K562 (cell line): ENCODE data around the gene ZFAND3. TPM values are rescaled to one million over a fixed set of nuclear protein-coding genes. Genes with fewer than 3 reads are reported as not detected.

ENCODE experiments used
- ATAC-seq: fragments of 200-7000 bp; cut with Tn5 transposase; 3 replicates; pipeline ENCODE4 v1.9.1; 2020; ENCODE audit warnings: moderate library complexity
- BruUV-seq: library from RNA; stranded (reverse); fragments of 400-500 nt; replicated peaks from 2 replicates; lab custom pipeline; 2021; lab: Mats Ljungman, UMichigan
- CTCF ChIA-PET: fragments of 300-600 bp; formaldehyde crosslinking; extraction: SDS; loops from one replicate; lab custom pipeline; 2021; ENCODE audit warnings: low intra/inter-chr PET ratio; lab: Yijun Ruan, JAX
- POLR2A ChIA-PET: fragments of 300-600, 350-650 bp; sonication (Branson Sonifier 250); formaldehyde crosslinking; extraction: SDS; loops from one replicate; lab custom pipeline; 2021; ENCODE audit warnings: antibody characterized with exemption, inconsistent platforms; lab: Yijun Ruan, JAX
- DNase-seq, 4 experiments: peaks; one replicate each; pipeline versions ENCODE4 v3.0.0 to v3.0.0-alpha.2; 2011 to 2018; ENCODE audit warnings: low spot score in 3 of 4, mixed read lengths in 3 of 4; ENCODE audit errors: extremely low read depth in 1 of 4
- FAIRE-seq: peaks from 2 replicates; lab custom pipeline; 2011; peaks lifted over from hg19 to GRCh38; lab: Jason Lieb, UNC
- H2AFZ ChIP-seq: 2 replicates; pipeline ENCODE4 v1.6.0; 2011; ENCODE audit warnings: low read depth, low read length, control low read depth, inconsistent platforms
- H3K27ac ChIP-seq: fragments of 200-600 bp; 3 replicates; pipeline ENCODE4 v1.8.0; 2011; ENCODE audit warnings: low read depth, mild to moderate bottlenecking, control low read depth, inconsistent platforms, low read length, moderate library complexity, mixed read lengths; ENCODE audit errors: extremely low read depth
- H3K27me3 ChIP-seq, 2 experiments: fragments of 300-600 bp in 1 of 2; 2 replicates in 1 of 2; 3 replicates in 1 of 2; pipeline versions ENCODE4 v1.6.0 to v1.8.0; 2011; ENCODE audit warnings: inconsistent platforms in 2 of 2, low read length in 2 of 2, mild to moderate bottlenecking in 1 of 2, mixed read lengths in 1 of 2, moderate library complexity in 1 of 2; ENCODE audit not compliant: control insufficient read depth in 2 of 2, insufficient read depth in 2 of 2
- H3K36me3 ChIP-seq: fragments of 300-600 bp; 3 replicates; pipeline ENCODE4 v1.8.0; 2011; ENCODE audit warnings: mild to moderate bottlenecking, low read length, inconsistent platforms; ENCODE audit not compliant: control insufficient read depth, insufficient read depth
- H3K4me1 ChIP-seq, 2 experiments: fragments of 200-600 bp in 1 of 2; replicated peaks in 1 of 2; 2 replicates in 1 of 2; 3 replicates in 1 of 2; pipeline versions ENCODE4 v1.5.1 to v1.8.0; 2011; ENCODE audit warnings: inconsistent platforms in 2 of 2, low read length in 2 of 2, mild to moderate bottlenecking in 1 of 2, mixed read lengths in 1 of 2, moderate library complexity in 1 of 2; ENCODE audit not compliant: control insufficient read depth in 2 of 2, insufficient read depth in 2 of 2
- H3K4me2 ChIP-seq: 2 replicates; pipeline ENCODE4 v1.6.1; 2011; ENCODE audit warnings: low read length, control low read depth, inconsistent platforms, mixed read lengths; ENCODE audit not compliant: insufficient read depth
- H3K4me3 ChIP-seq: fragments of 200-600 bp; sonication (generic), shearing (Covaris generic); 2 replicates; pipeline ENCODE4 v1.5.1; 2016; ENCODE audit warnings: control low read depth, inconsistent platforms
- H3K79me2 ChIP-seq: fragments of 200-600 bp; 3 replicates; pipeline ENCODE4 v1.8.0; 2011; ENCODE audit warnings: low read length, inconsistent platforms; ENCODE audit not compliant: control insufficient read depth, insufficient read depth
- H3K9ac ChIP-seq, 2 experiments: 2 replicates each; pipeline versions ENCODE4 v1.6.0 to v1.6.1; 2011; ENCODE audit warnings: low read depth in 2 of 2, low read length in 2 of 2, control low read depth in 1 of 2, inconsistent platforms in 1 of 2, mild to moderate bottlenecking in 1 of 2, mixed read lengths in 1 of 2; ENCODE audit not compliant: insufficient read depth in 1 of 2
- H3K9me1 ChIP-seq: one replicate; pipeline ENCODE4 v1.6.0; 2011; ENCODE audit warnings: inconsistent platforms, mild to moderate bottlenecking, low read length, moderate library complexity; ENCODE audit not compliant: control insufficient read depth, insufficient read depth
- H3K9me3 ChIP-seq: replicated peaks from 2 replicates; pipeline ENCODE4 v1.5.1; 2011; ENCODE audit warnings: low read depth, low read length, inconsistent platforms; ENCODE audit not compliant: control insufficient read depth, insufficient read depth
- H4K20me1 ChIP-seq: replicated peaks from 2 replicates; pipeline ENCODE4 v1.6.1; 2011; ENCODE audit warnings: low read length, inconsistent platforms, mixed read lengths; ENCODE audit not compliant: control insufficient read depth, insufficient read depth
- HMGN3 ChIP-seq: IDR thresholded peaks from 2 replicates; pipeline ENCODE4 v1.6.1; 2011; ENCODE audit warnings: borderline replicate concordance, low read depth, mild to moderate bottlenecking, mixed read lengths, low read length; ENCODE audit not compliant: insufficient read length; ENCODE audit errors: extremely low read depth
- MAFF ChIP-seq: IDR thresholded peaks from 2 replicates; pipeline ENCODE4 v1.6.1; 2012; ENCODE audit warnings: low read length, improper control_type of control experiment
- NBN ChIP-seq: fragments of 450-650 bp; IDR thresholded peaks from 2 replicates; pipeline ENCODE4 v1.6.1; 2016; ENCODE audit warnings: low read depth, mild to moderate bottlenecking
- NR2C1 ChIP-seq, 2 experiments: fragments of 450-650 bp; IDR thresholded peaks; 2 replicates each; pipeline ENCODE4 v1.6.1; 2017; ENCODE audit warnings: mild to moderate bottlenecking in 2 of 2, antibody characterized with exemption in 1 of 2, inconsistent platforms in 1 of 2, missing compliant biosample characterization in 1 of 2, missing genetic modification characterization in 1 of 2
- PHF21A ChIP-seq: fragments of 450-650 bp; IDR thresholded peaks from 2 replicates; pipeline ENCODE4 v1.6.1; 2017; ENCODE audit warnings: low read depth, borderline replicate concordance
- PREB ChIP-seq: sonication (generic); formaldehyde crosslinking; IDR thresholded peaks from 2 replicates; pipeline ENCODE4 v1.8.1; 2023; ENCODE audit warnings: mild to moderate bottlenecking, missing genetic modification reagents
- STAG1 ChIP-seq: sonication (generic); formaldehyde crosslinking; IDR thresholded peaks from 2 replicates; pipeline ENCODE4 v1.5.0; 2020; ENCODE audit warnings: missing genetic modification reagents, borderline replicate concordance
- ZBED1 ChIP-seq: IDR thresholded peaks from 2 replicates; pipeline ENCODE4 v1.6.1; 2014
- ZNF239 ChIP-seq: fragments of 250-450 bp; sonication (Bioruptor Pico); IDR thresholded peaks from 2 replicates; pipeline ENCODE4 v1.4.0; 2020; ENCODE audit warnings: mild to moderate bottlenecking
- ZNF277 ChIP-seq: fragments of 250-450 bp; sonication (Bioruptor Pico); IDR thresholded peaks from 2 replicates; pipeline ENCODE4 v1.8.0; 2022; ENCODE audit warnings: inconsistent platforms, mild to moderate bottlenecking, moderate library complexity, borderline replicate concordance
- ZNF41 ChIP-seq: fragments of 250-450 bp; sonication (Bioruptor Pico); conservative IDR thresholded peaks from 2 replicates; pipeline ENCODE4 v1.4.0; 2020; ENCODE audit warnings: mild to moderate bottlenecking
- ZNF518B ChIP-seq: fragments of 250-450 bp; sonication (Bioruptor Pico); IDR thresholded peaks from 2 replicates; pipeline ENCODE4 v1.5.0; 2021; ENCODE audit warnings: mild to moderate bottlenecking, moderate library complexity
- WGBS: fragments of 100-300 bp; shearing (Covaris generic); methylation state at CpG from one replicate; pipeline ENCODE4 v1.1.6; 2016; ENCODE audit warnings: low coverage, mixed read lengths; ENCODE audit not compliant: insufficient coverage; ENCODE audit errors: missing lambda C conversion rate; 5-methylcytosine and 5-hydroxymethylcytosine counted together
- in situ Hi-C: fragments of 300-500 bp; cut with MboI; formaldehyde crosslinking; loops from 4 replicates; pipeline ENCODE4 v1.15.0; 2018; ENCODE audit warnings: inconsistent platforms, mixed read lengths
- intact Hi-C: fragments of 100-400 bp; cut with micrococcal nuclease; formaldehyde crosslinking; loops from 2 replicates; pipeline ENCODE4 v1.14.2; 2022
- polyA plus RNA-seq, 8 experiments: library from polyadenylated mRNA; depleted of rRNA in 4 of 8; stranded (reverse) in 5 of 8; unstranded in 3 of 8; fragments of >200 nt; fragmentation: Nextera tagmentation in 2 of 8; fragmentation: Illumina TruSeq in 1 of 8; extraction: Ambion mirVana in 2 of 8; extraction: Trizol in 1 of 8; gene quantifications; 2 replicates each; pipeline versions ENCODE4 v1.2.1 to v1.2.3, GENCODE V29; 2011 to 2014; ENCODE audit warnings: inconsistent platforms in 1 of 8, missing spikeins in 1 of 8
- total RNA-seq, 7 experiments: library from RNA; depleted of rRNA in 6 of 7; stranded (reverse); fragments of >200 nt in 6 of 7; fragmentation: Illumina TruSeq in 2 of 7; extraction: Trizol in 2 of 7; gene quantifications; 2 replicates each; pipeline versions ENCODE4 v1.2.1 to v1.2.3, GENCODE V29; 2011 to 2021; ENCODE audit warnings: low replicate concordance in 1 of 7
- TF ChIP-seq, protein P1 (sequence below): fragments of 450-650 bp; IDR thresholded peaks from 2 replicates; pipeline ENCODE4 v1.6.1; 2016; ENCODE audit warnings: low read depth, mild to moderate bottlenecking, moderate library complexity

The ZFAND3 gene
- total and polyA plus RNA-seq, 9 of the 15 experiments (the other 6 are each of a cell fraction or from before 2014, with no cell fraction given): 0.81 to 26.6 (median 11.8) TPM

- intact Hi-C loops: no loop called here
- FAIRE-seq (no peak), ATAC-seq (no peak), DNase-seq (no peak)
- CTCF ChIA-PET: no interaction called here
- H3K36me3 ChIP-seq: no peaks in the 10 kb centered on the region
- 35% methylated on average over 14 of the region's 14 CpGs for WGBS
- peaks cover 22 to 39% of the 10 kb centered on the region in 2 experiments; a peak in 4 of 5 replicates for H3K27me3 ChIP-seq
- H3K9me1 ChIP-seq: no peaks in the 10 kb centered on the region
- no peak overlapping the region for H3K27ac ChIP-seq
- BruUV-seq: no TSS peak
- peaks cover 25% of the 10 kb centered on the region for H4K20me1 ChIP-seq
- H3K4me2 ChIP-seq: no peak overlapping the region
- no peaks in the 10 kb centered on the region for H3K79me2 ChIP-seq
- no peak overlapping the region for H2AFZ ChIP-seq
- in situ Hi-C loops: no loop called here
- no peak overlapping the region for H3K9ac ChIP-seq
- peaks cover 0 to 21% of the 10 kb centered on the region in 2 experiments; a peak in 2 of 5 replicates for H3K4me1 ChIP-seq
- no peak overlapping the region for H3K4me3 ChIP-seq
- no peaks in the 10 kb centered on the region for H3K9me3 ChIP-seq
- POLR2A ChIA-PET: no interaction called here
- TF ChIP-seq ZNF41 (no peak), PHF21A (no peak), ZNF518B (CRISPR knock-in tag) (no peak), MAFF (no peak), PREB (CRISPR knock-in tag) (no peak), ZNF239 (CRISPR knock-in tag) (no peak), NBN (no peak), ZNF277 (CRISPR knock-in tag) (no peak), ZBED1 (no peak), NR2C1 (IDR thresholded peaks at IDR 0.05) (no peak), NR2C1 (tag; IDR thresholded peaks at IDR 0.05) (no peak), HMGN3 (no peak), STAG1 (CRISPR knock-in tag) (no peak)
- TF ChIP-seq, protein P1, sequence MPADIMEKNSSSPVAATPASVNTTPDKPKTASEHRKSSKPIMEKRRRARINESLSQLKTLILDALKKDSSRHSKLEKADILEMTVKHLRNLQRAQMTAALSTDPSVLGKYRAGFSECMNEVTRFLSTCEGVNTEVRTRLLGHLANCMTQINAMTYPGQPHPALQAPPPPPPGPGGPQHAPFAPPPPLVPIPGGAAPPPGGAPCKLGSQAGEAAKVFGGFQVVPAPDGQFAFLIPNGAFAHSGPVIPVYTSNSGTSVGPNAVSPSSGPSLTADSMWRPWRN: no peak
These were observed 351.3 kb downstream of the ZFAND3 start for GRCh38 chr6:38170666-38171355.
